Kidney (tissue), 14 donors: ENCODE results near the gene SCAMP1. TPM values are rescaled to one million over a fixed set of nuclear protein-coding genes. Genes with fewer than 3 reads are reported as not detected.
"Not testable (repeated sequence)": the region's sequence is repeated elsewhere in the genome, so short reads cannot be mapped to it uniquely, and the experiment has no call there.

ENCODE experiments used
- DNase-seq, 5 donors: peaks; one replicate each; pipeline ENCODE4 v3.0.0-alpha.2; 2013 to 2020
- FAIRE-seq: peaks from 2 replicates; lab custom pipeline; 2012; peaks lifted over from hg19 to GRCh38; lab: Jason Lieb, UNC
- H3K27ac ChIP-seq, 2 donors: one replicate each; pipeline ENCODE4 v1.7.0; 2013; ENCODE audit warnings: low read depth in 2 of 2, low read length in 2 of 2, inconsistent platforms in 1 of 2
- H3K27me3 ChIP-seq: one replicate; pipeline ENCODE4 v1.7.1; 2013; ENCODE audit warnings: low read length, inconsistent platforms; ENCODE audit not compliant: control insufficient read depth, insufficient read depth
- H3K36me3 ChIP-seq, 3 donors: one replicate each; pipeline versions ENCODE4 v1.7.0 to v1.7.1; 2013; ENCODE audit warnings: low read length in 3 of 3, control low read depth in 1 of 3, inconsistent platforms in 1 of 3; ENCODE audit not compliant: insufficient read depth in 3 of 3, control insufficient read depth in 2 of 3
- H3K4me1 ChIP-seq, 3 donors: one replicate each; pipeline versions ENCODE4 v1.7.0 to v1.7.1; 2013; ENCODE audit warnings: low read length in 3 of 3, inconsistent platforms in 1 of 3, low read depth in 1 of 3; ENCODE audit not compliant: control insufficient read depth in 2 of 3, insufficient read depth in 2 of 3
- H3K4me3 ChIP-seq, 3 donors: one replicate each; pipeline versions ENCODE4 v1.7.0 to v1.8.1; 2013; ENCODE audit warnings: low read length in 3 of 3, control low read depth in 1 of 3, inconsistent platforms in 1 of 3
- H3K9ac ChIP-seq, 3 donors: one replicate each; pipeline versions ENCODE4 v1.7.0 to v1.7.1; 2013; ENCODE audit warnings: low read length in 3 of 3, control low read depth in 1 of 3, inconsistent platforms in 1 of 3
- H3K9me3 ChIP-seq, 3 donors: one replicate each; pipeline versions ENCODE4 v1.7.0 to v1.7.1; 2013; ENCODE audit warnings: low read length in 3 of 3, control low read depth in 1 of 3, inconsistent platforms in 1 of 3; ENCODE audit not compliant: control insufficient read depth in 2 of 3, insufficient read depth in 1 of 3
- intact Hi-C: fragments of 100-400 bp; cut with DNase I; formaldehyde crosslinking; loops from one replicate; pipeline ENCODE4 v1.11.1; 2022
- polyA plus RNA-seq: library from polyadenylated mRNA; stranded (reverse); fragments of 350-450 nt; fragmentation: Illumina TruSeq; extraction: RNeasy Lipid Tissue Mini Kit (QIAGEN cat#74804); gene quantifications from one replicate; pipeline ENCODE4 v1.2.3, GENCODE V29; 2014; ENCODE audit warnings: low read depth, low replicate concordance; ENCODE audit not compliant: insufficient read depth
- total RNA-seq: library from RNA; stranded (reverse); fragmentation: NEBNext Ultra II Directional; extraction: Animal tissue kit (Norgen Biotek cat#: 25700); gene quantifications from one replicate; pipeline ENCODE4 v1.2.1, GENCODE V29; 2021
- TF ChIP-seq, protein P1 (sequence below): IDR thresholded peaks from 3 replicates; pipeline ENCODE4 v1.5.1; 2012; ENCODE audit warnings: mild to moderate bottlenecking, moderate library complexity, borderline replicate concordance; ENCODE audit not compliant: insufficient read depth; ENCODE audit errors: extremely low read depth
- donor health status: control.
- donor health status: control.
- donor health status: control.
- donor health status: control.
- donor health status: control.
- donor health status: DM: yes; HTN: yes; CAD: no.
- donor health status: Normal renal cell carcinoma (clear cell type).

The SCAMP1 gene
- total and polyA plus RNA-seq, 2 donors from 2014 or later = 13.1 to 42.1 TPM

DNA sequence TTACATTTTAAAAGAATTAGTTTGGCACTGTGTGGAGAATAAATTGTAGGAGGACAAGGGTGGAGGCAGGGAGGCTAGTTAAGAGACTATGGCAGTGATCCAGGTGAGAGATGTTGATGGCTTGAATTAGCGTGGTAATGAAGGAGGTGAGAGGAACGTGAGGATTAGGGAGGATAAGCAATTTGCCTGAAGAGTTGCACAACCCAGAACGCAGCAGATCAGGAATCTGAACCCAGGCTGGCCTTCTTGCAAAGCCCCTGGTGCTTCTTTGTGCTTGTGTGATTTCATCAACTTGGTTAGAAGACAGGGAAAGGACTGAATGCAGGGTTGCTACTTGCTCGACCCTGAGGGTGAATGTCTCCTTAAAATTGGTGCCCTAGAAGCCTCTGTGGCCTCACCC is 6.9 kb upstream of the SCAMP1 start:
- Histone ChIP-seq H3K4me1 (no peaks in the 10 kb centered on the region), H3K4me3 (no peak overlapping the region), H3K9me3 (no peaks in the 10 kb centered on the region), H3K27me3 (no peaks in the 10 kb centered on the region), H3K9ac (no peak overlapping the region), H3K36me3 (no peaks in the 10 kb centered on the region), H3K27ac (no peak overlapping the region)
- TF ChIP-seq, protein P1, sequence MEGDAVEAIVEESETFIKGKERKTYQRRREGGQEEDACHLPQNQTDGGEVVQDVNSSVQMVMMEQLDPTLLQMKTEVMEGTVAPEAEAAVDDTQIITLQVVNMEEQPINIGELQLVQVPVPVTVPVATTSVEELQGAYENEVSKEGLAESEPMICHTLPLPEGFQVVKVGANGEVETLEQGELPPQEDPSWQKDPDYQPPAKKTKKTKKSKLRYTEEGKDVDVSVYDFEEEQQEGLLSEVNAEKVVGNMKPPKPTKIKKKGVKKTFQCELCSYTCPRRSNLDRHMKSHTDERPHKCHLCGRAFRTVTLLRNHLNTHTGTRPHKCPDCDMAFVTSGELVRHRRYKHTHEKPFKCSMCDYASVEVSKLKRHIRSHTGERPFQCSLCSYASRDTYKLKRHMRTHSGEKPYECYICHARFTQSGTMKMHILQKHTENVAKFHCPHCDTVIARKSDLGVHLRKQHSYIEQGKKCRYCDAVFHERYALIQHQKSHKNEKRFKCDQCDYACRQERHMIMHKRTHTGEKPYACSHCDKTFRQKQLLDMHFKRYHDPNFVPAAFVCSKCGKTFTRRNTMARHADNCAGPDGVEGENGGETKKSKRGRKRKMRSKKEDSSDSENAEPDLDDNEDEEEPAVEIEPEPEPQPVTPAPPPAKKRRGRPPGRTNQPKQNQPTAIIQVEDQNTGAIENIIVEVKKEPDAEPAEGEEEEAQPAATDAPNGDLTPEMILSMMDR = no peak
- intact Hi-C loops = no loop called here
- no peak for FAIRE-seq
- no peak for DNase-seq

DNA sequence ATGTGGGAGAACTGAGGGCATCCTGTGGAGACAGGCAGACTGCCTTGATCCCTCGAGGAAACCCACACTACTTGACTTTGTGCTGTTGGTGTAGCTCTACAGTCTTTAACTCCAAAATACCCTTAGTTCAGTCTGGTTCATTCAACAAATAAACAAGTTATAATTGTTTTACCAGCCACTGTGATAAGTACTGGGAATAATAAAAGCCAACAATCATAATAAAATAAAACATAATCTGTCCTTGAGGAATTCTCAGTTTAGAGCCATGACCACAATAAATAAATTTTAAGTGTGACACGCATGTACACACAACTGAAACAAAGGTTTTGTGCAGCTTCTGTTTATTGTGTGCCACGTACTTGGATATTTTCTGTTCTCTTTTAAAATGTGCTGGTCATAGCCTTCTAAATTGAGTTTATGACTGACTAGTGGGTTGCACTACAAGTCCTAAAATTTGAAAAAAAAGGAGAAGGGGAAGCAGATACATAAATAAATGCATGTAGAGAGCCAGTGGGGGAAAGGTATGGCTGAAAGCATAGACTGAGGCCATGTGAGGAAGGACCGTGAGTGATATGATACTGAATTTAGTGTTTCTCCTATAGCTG is 6.2 kb upstream of the SCAMP1 start:
- Histone ChIP-seq H3K36me3 (no peaks in the 10 kb centered on the region), H3K4me3 (no peak overlapping the region), H3K27ac (no peak overlapping the region), H3K9me3 (no peaks in the 10 kb centered on the region), H3K27me3 (no peaks in the 10 kb centered on the region), H3K9ac (no peak overlapping the region), H3K4me1 (peaks cover 0 to 4% (median 0%) of the 10 kb centered on the region in 3 donors)
- DNase-seq (no peak), FAIRE-seq (no peak)
- TF ChIP-seq, protein P1 = no peak
- intact Hi-C loops = no loop called here

DNA sequence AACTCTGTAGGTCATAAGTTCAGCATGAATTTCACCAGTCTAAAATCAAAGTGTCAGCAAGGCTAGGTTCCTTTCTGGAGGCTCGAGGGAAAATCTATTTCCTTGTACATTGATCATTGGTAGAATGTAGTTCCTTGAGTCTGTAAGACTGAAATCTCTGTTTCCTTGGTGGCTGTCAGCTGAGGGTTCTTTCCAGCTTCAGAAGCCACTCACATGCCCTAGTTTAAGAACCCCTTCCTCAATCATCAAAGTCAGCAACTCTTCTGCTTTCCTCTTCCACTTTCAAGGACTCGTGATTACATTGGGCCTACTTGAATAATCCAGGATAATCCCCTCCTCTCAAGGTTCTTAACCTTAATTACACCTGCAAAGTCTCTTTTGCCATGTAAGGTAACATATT is 4.9 kb upstream of the SCAMP1 start:
- intact Hi-C loops = loop anchor here (5.0 kb wide), 1 partner anchor 43 kb away; no protein-coding TSS in a partner anchor
- Histone ChIP-seq H3K9ac (no peak overlapping the region), H3K27ac (no peak overlapping the region), H3K36me3 (no peaks in the 10 kb centered on the region), H3K4me1 (peaks cover 0 to 4% (median 0%) of the 10 kb centered on the region in 3 donors), H3K27me3 (no peaks in the 10 kb centered on the region), H3K4me3 (no peak overlapping the region), H3K9me3 (no peaks in the 10 kb centered on the region)
- TF ChIP-seq, protein P1 = no peak
- DNase-seq (no peak), FAIRE-seq (no peak)

DNA sequence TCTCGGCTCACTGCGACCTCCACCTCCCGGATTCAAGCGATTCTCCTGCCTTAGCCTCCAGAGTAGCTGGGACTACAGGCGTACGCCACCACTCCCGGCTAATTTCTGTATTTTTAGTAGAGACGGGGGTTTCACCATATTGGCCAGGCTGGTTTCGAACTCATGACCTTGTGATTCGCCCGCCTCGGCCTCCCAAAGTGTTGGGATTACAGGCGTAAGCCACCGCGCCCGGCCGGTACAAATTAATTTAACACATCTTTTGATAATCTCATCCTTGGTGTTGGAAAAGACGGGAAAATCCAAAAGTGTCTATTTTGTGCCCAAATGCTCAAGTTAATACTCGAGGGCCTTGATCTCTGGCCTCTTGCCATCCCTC is 974 bp upstream of the SCAMP1 start:
- peak overlapping the region in 1 of 2 donors; percentile 93 for H3K27ac ChIP-seq
- H3K36me3 ChIP-seq, H3K27me3 ChIP-seq, H3K9me3 ChIP-seq, FAIRE-seq: not testable (repeated sequence)
- intact Hi-C loops = loop anchor here (5.0 kb wide), 1 partner anchor 47 kb away; no protein-coding TSS in a partner anchor
- H3K4me3 ChIP-seq = peak overlapping the region; percentile 88 to 96 (median 88)
- peaks cover 0 to 11% (median 4%) of the 10 kb centered on the region in 3 donors for H3K4me1 ChIP-seq
- peak in 1 of 5 donors; percentile 73 for DNase-seq
- peak overlapping the region; percentile 54 to 90 (median 78) for H3K9ac ChIP-seq
